ENCODE measurements around the gene RARA.

GRCh38 chr17:40402668-40403067 is 93.7 kb downstream of the RARA start:
- TF ChIP-seq POLR2A (IDR thresholded peaks at IDR 0.05; ENCODE audit: low read depth, low read length), result no peak
- TF ChIP-seq CTCF (conservative IDR thresholded peaks at IDR 0.05; ENCODE audit: low read depth, low read length), result no peak
- TF ChIP-seq RAD21 (IDR thresholded peaks at IDR 0.05; ENCODE audit: low read length), result no peak

Measured in IMR-90 (cell line).